HepG2 (cell line): Measurements from ENCODE around the gene TNK1. TPM values are rescaled to one million over a fixed set of nuclear protein-coding genes. Genes with fewer than 3 reads are reported as not detected.

ENCODE experiments used
- CCDC6 ChIP-seq: sonication (generic); formaldehyde crosslinking; IDR thresholded peaks from 2 replicates; pipeline ENCODE4 v1.8.1; 2022; ENCODE audit warnings: mild to moderate bottlenecking, missing genetic modification reagents, moderate library complexity
- CEBPB ChIP-seq: IDR thresholded peaks from 2 replicates; pipeline ENCODE4 v1.6.1; 2011; ENCODE audit warnings: low read depth, low read length, improper control_type of control experiment, borderline replicate concordance
- E2F1 ChIP-seq: sonication (generic); formaldehyde crosslinking; IDR thresholded peaks from 2 replicates; pipeline ENCODE4 v1.5.0; 2020; ENCODE audit warnings: missing genetic modification reagents
- GATA4 ChIP-seq: sonication (generic); IDR thresholded peaks from 2 replicates; pipeline ENCODE4 v1.6.1; 2016; ENCODE audit warnings: antibody characterized with exemption, low read depth, borderline replicate concordance
- HOXA7 ChIP-seq: sonication (generic); formaldehyde crosslinking; IDR thresholded peaks from 2 replicates; pipeline ENCODE4 v1.8.1; 2022; ENCODE audit warnings: mild to moderate bottlenecking, missing genetic modification reagents, moderate library complexity
- ISX ChIP-seq: sonication (generic); formaldehyde crosslinking; conservative IDR thresholded peaks from 2 replicates; pipeline ENCODE4 v1.5.0; 2020; ENCODE audit warnings: missing genetic modification reagents
- POLR2G ChIP-seq: fragments of 200-400 bp; formaldehyde crosslinking; IDR thresholded peaks from 2 replicates; pipeline ENCODE4 v1.6.1; 2018; ENCODE audit warnings: mild to moderate bottlenecking, low read depth, low read length, moderate library complexity
- polyA plus RNA-seq, 8 experiments: library from polyadenylated mRNA; depleted of rRNA in 3 of 8; stranded (reverse) in 7 of 8; unstranded in 1 of 8; fragments of >200 nt; fragmentation: Illumina TruSeq in 4 of 8; extraction: Trizol in 4 of 8; gene quantifications; 2 replicates each; pipeline versions ENCODE4 v1.2.1 to v1.2.3, GENCODE V29; 2011 to 2016; ENCODE audit warnings: low read depth in 4 of 8, missing spikeins in 1 of 8, mixed read lengths in 1 of 8; ENCODE audit not compliant: insufficient read depth in 1 of 8
- total RNA-seq, 5 experiments: library from RNA; depleted of rRNA; stranded (reverse); fragments of >200 nt; fragmentation: Illumina TruSeq; extraction: Trizol; gene quantifications; 2 replicates each; pipeline ENCODE4 v1.2.3, GENCODE V29; 2016; ENCODE audit warnings: low read depth in 1 of 5
- TF ChIP-seq, protein P1 (sequence below): sonication (generic); formaldehyde crosslinking; conservative IDR thresholded peaks from 2 replicates; pipeline ENCODE4 v1.4.0; 2020; ENCODE audit warnings: mild to moderate bottlenecking, missing genetic modification reagents, moderate library complexity
- TF ChIP-seq, protein P2 (sequence below): sonication (generic); formaldehyde crosslinking; IDR thresholded peaks from 2 replicates; pipeline ENCODE4 v1.8.0; 2022; ENCODE audit warnings: mild to moderate bottlenecking, missing genetic modification reagents; ENCODE audit not compliant: insufficient replicate concordance
- TF ChIP-seq, protein P3 (sequence below): sonication (generic); formaldehyde crosslinking; IDR thresholded peaks from 2 replicates; pipeline ENCODE4 v1.9.0; 2021; ENCODE audit warnings: mild to moderate bottlenecking, missing genetic modification reagents
- TF ChIP-seq, protein P4 (sequence below): sonication (generic); formaldehyde crosslinking; IDR thresholded peaks from 2 replicates; pipeline ENCODE4 v1.4.0; 2020; ENCODE audit warnings: mild to moderate bottlenecking, missing genetic modification reagents

Gene TNK1
- total and polyA plus RNA-seq, 2 of the 13 experiments (the other 11 are each of a cell fraction or from before 2014, with no cell fraction given), result 2.0 to 3.5 TPM

DNA sequence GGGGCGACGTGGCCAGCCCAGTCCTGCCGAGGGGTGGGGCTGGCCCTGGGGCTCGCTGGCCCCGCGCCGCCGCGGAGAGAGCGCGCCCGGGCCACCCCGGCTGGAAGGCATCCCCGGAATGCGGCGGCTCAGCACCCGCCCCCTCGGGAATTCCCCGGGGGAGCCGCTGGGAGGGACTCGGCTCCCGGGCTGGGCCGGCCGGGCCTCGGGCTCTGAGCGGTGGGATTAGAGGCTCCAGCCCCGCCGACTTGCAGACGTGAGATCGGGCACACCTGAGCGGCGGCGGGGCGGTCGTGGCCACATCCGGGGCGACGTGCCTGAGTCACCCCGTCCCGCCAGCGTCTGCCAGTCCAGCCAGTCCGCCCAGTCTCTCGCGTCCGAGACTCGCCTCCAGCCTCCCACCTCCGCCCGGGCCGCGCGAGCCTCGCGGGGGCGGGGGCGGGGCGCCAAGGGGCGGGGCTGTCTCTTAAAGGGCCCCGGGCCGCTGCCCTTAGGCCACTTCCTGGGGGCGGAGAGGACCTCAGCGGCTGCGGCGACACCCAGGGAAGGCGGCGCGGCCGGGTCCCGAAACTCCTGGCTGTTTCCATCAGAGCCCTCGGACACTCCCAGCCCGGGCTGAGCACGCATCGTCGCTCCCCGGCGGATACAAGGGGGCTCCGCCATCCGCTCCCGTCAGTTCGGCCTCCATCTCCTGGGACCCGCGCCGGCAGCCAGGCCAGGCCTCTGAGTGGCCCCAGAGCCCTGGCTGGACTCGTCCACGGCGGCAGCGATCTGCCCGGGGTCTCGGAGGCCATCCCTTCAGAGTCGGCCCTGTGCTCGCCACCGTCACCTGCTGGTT lies 29.0 kb upstream of the TNK1 start, which contains the start of gene KCTD11 (continued):
- TF ChIP-seq, protein P1, sequence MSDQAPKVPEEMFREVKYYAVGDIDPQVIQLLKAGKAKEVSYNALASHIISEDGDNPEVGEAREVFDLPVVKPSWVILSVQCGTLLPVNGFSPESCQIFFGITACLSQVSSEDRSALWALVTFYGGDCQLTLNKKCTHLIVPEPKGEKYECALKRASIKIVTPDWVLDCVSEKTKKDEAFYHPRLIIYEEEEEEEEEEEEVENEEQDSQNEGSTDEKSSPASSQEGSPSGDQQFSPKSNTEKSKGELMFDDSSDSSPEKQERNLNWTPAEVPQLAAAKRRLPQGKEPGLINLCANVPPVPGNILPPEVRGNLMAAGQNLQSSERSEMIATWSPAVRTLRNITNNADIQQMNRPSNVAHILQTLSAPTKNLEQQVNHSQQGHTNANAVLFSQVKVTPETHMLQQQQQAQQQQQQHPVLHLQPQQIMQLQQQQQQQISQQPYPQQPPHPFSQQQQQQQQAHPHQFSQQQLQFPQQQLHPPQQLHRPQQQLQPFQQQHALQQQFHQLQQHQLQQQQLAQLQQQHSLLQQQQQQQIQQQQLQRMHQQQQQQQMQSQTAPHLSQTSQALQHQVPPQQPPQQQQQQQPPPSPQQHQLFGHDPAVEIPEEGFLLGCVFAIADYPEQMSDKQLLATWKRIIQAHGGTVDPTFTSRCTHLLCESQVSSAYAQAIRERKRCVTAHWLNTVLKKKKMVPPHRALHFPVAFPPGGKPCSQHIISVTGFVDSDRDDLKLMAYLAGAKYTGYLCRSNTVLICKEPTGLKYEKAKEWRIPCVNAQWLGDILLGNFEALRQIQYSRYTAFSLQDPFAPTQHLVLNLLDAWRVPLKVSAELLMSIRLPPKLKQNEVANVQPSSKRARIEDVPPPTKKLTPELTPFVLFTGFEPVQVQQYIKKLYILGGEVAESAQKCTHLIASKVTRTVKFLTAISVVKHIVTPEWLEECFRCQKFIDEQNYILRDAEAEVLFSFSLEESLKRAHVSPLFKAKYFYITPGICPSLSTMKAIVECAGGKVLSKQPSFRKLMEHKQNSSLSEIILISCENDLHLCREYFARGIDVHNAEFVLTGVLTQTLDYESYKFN, result peak; percentile 62
- TF ChIP-seq ISX (CRISPR knock-in tag), result no peak; the same call in 1 of the 2 replicates
- no peak for TF ChIP-seq HOXA7
- TF ChIP-seq, protein P2, sequence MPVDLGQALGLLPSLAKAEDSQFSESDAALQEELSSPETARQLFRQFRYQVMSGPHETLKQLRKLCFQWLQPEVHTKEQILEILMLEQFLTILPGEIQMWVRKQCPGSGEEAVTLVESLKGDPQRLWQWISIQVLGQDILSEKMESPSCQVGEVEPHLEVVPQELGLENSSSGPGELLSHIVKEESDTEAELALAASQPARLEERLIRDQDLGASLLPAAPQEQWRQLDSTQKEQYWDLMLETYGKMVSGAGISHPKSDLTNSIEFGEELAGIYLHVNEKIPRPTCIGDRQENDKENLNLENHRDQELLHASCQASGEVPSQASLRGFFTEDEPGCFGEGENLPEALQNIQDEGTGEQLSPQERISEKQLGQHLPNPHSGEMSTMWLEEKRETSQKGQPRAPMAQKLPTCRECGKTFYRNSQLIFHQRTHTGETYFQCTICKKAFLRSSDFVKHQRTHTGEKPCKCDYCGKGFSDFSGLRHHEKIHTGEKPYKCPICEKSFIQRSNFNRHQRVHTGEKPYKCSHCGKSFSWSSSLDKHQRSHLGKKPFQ, result peak; percentile 80
- TF ChIP-seq, protein P3, sequence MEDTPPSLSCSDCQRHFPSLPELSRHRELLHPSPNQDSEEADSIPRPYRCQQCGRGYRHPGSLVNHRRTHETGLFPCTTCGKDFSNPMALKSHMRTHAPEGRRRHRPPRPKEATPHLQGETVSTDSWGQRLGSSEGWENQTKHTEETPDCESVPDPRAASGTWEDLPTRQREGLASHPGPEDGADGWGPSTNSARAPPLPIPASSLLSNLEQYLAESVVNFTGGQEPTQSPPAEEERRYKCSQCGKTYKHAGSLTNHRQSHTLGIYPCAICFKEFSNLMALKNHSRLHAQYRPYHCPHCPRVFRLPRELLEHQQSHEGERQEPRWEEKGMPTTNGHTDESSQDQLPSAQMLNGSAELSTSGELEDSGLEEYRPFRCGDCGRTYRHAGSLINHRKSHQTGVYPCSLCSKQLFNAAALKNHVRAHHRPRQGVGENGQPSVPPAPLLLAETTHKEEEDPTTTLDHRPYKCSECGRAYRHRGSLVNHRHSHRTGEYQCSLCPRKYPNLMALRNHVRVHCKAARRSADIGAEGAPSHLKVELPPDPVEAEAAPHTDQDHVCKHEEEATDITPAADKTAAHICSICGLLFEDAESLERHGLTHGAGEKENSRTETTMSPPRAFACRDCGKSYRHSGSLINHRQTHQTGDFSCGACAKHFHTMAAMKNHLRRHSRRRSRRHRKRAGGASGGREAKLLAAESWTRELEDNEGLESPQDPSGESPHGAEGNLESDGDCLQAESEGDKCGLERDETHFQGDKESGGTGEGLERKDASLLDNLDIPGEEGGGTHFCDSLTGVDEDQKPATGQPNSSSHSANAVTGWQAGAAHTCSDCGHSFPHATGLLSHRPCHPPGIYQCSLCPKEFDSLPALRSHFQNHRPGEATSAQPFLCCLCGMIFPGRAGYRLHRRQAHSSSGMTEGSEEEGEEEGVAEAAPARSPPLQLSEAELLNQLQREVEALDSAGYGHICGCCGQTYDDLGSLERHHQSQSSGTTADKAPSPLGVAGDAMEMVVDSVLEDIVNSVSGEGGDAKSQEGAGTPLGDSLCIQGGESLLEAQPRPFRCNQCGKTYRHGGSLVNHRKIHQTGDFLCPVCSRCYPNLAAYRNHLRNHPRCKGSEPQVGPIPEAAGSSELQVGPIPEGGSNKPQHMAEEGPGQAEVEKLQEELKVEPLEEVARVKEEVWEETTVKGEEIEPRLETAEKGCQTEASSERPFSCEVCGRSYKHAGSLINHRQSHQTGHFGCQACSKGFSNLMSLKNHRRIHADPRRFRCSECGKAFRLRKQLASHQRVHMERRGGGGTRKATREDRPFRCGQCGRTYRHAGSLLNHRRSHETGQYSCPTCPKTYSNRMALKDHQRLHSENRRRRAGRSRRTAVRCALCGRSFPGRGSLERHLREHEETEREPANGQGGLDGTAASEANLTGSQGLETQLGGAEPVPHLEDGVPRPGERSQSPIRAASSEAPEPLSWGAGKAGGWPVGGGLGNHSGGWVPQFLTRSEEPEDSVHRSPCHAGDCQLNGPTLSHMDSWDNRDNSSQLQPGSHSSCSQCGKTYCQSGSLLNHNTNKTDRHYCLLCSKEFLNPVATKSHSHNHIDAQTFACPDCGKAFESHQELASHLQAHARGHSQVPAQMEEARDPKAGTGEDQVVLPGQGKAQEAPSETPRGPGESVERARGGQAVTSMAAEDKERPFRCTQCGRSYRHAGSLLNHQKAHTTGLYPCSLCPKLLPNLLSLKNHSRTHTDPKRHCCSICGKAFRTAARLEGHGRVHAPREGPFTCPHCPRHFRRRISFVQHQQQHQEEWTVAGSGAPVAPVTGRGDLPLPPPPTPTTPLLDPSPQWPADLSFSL, result no peak
- TF ChIP-seq E2F1, result peak; percentile 45; the same call in 1 of the 2 replicates
- TF ChIP-seq CEBPB, result no peak
- no peak for TF ChIP-seq GATA4
- TF ChIP-seq, protein P4, sequence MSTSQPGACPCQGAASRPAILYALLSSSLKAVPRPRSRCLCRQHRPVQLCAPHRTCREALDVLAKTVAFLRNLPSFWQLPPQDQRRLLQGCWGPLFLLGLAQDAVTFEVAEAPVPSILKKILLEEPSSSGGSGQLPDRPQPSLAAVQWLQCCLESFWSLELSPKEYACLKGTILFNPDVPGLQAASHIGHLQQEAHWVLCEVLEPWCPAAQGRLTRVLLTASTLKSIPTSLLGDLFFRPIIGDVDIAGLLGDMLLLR (CRISPR knock-in tag), result peak; percentile 81; the same call in 1 of the 2 replicates
- TF ChIP-seq CCDC6 (CRISPR knock-in tag), result 0 out of 2 replicates have a peak, but pooled peaks have one; percentile 2
- peak; percentile 77 for TF ChIP-seq POLR2G
